ENCODE results near the gene CD36.

Gene CD36

DNA sequence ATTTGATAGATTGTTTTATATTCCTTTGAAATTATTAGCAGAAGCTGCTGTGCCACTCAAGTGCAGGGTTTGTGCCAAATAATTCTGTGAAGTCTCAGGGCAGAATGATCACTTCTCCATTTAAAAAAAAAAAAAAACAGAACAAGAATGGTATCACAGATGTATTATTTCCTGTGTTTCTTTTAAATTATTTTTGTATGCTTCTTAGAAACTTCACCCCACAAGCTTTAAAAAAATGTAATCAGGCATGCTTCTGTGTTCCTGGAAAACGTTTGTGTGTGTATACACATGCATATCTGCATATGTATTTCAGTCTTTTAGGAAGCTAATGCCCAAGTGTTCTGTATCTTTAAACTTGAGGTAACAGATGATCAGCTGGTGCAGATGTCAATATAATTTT is 6.3 kb upstream of the CD36 start:
- TF ChIP-seq, protein P1, sequence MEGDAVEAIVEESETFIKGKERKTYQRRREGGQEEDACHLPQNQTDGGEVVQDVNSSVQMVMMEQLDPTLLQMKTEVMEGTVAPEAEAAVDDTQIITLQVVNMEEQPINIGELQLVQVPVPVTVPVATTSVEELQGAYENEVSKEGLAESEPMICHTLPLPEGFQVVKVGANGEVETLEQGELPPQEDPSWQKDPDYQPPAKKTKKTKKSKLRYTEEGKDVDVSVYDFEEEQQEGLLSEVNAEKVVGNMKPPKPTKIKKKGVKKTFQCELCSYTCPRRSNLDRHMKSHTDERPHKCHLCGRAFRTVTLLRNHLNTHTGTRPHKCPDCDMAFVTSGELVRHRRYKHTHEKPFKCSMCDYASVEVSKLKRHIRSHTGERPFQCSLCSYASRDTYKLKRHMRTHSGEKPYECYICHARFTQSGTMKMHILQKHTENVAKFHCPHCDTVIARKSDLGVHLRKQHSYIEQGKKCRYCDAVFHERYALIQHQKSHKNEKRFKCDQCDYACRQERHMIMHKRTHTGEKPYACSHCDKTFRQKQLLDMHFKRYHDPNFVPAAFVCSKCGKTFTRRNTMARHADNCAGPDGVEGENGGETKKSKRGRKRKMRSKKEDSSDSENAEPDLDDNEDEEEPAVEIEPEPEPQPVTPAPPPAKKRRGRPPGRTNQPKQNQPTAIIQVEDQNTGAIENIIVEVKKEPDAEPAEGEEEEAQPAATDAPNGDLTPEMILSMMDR (IDR thresholded peaks at IDR 0.05; ENCODE audit: low read depth, low read length, missing control alignments) = no peak
- H3K4me3 ChIP-seq (ENCODE audit: low read depth, low read length) = no peak overlapping the region
- DNase-seq (ENCODE audit: low read depth) = no peak

DNA sequence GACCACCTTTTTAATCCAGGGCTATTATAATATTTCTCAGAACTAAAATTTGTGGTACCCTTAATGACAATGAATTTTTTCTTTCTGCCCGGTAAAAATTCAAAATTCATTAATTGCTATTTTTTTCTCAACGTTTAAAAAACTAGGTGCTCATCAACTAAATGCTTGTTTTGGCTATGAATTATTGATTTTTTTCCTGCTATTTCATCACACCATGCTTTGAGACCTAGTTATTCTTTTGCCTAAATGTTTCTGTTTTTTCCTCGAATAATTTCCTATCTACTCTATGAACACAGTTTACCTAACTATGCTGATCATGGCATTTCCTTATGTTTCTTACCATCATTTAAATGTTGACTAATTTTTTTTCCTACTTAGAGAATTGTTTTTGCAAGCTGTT is 5.6 kb upstream of the CD36 start:
- H3K4me3 ChIP-seq (ENCODE audit: low read depth, low read length) = no peak overlapping the region
- no peak for DNase-seq (ENCODE audit: low read depth)
- TF ChIP-seq, protein P1 (IDR thresholded peaks at IDR 0.05; ENCODE audit: low read depth, low read length, missing control alignments) = no peak

- DNase-seq (ENCODE audit: low read depth) = no peak
- TF ChIP-seq, protein P1 (IDR thresholded peaks at IDR 0.05; ENCODE audit: low read depth, low read length, missing control alignments) = no peak
- H3K4me3 ChIP-seq (ENCODE audit: low read depth, low read length) = no peak overlapping the region
Measured at GRCh38 chr7:80634505-80634904, 3.9 kb upstream of the CD36 start.

DNA sequence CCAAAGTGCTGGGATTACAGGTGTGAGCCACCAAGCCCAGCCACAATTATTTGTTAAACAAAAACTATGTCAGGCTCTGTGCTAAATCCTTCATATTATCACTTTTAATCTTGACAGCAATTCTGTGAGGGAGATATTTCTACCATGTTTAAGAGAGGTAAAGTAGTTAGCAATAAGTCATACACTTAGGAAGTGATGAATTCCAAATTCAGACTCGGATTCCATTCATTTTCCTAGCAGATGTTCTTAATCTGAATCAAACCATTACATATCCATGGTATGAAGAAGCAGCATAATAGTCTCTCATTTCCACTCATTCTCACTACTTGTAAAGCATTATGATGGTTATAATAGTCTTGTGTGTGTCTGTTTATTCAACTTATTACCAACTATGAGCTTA is 2.9 kb upstream of the CD36 start:
- DNase-seq (ENCODE audit: low read depth) = no peak
- TF ChIP-seq, protein P1 (IDR thresholded peaks at IDR 0.05; ENCODE audit: low read depth, low read length, missing control alignments) = no peak
- H3K4me3 ChIP-seq (ENCODE audit: low read depth, low read length) = no peak overlapping the region

- no peak overlapping the region for H3K4me3 ChIP-seq (ENCODE audit: low read depth, low read length)
- TF ChIP-seq, protein P1 (IDR thresholded peaks at IDR 0.05; ENCODE audit: low read depth, low read length, missing control alignments) = no peak
- DNase-seq (ENCODE audit: low read depth) = no peak
Measured at GRCh38 chr7:80635998-80636397, 2.4 kb upstream of the CD36 start.

DNA sequence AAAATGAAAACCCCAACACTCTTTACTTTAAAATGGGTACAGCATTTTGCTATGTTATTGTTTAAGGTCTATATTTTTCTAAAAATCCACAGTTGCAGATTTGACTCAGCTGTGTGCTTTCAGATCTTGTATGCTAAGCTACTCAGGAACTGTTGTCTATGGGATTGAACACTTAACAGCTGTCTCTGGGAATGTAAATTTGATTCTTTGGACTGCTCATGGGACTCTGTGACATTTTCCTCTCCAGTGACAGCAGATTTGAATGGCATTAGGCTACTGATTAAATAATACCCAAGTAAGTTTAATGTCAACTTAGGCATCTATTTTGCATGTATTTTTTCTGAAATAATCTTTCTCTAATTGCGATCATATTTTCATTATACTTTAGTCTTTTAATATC is 1.7 kb upstream of the CD36 start:
- H3K4me3 ChIP-seq (ENCODE audit: low read depth, low read length) = no peak overlapping the region
- DNase-seq (ENCODE audit: low read depth) = no peak
- TF ChIP-seq, protein P1 (IDR thresholded peaks at IDR 0.05; ENCODE audit: low read depth, low read length, missing control alignments) = no peak

DNA sequence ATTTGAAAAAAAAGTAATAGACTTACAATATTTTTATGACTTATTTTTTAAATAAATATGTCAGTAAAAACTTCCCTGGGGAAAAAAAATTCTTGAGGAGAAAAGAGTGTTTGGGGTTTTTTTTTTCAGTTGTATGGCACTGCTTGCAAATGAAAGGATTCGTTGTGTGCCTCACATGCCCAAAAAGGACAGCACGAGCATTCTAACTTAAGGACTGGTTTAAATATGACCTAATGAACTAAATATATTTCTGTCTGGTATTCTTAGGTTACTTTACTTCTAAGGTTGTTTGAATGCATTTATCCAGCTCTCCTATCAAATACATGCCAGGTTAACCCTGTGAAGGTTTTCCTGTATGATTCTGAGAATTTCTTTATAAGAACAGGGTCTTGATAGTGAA is 988 bp upstream of the CD36 start:
- no peak for DNase-seq (ENCODE audit: low read depth)
- TF ChIP-seq, protein P1 (IDR thresholded peaks at IDR 0.05; ENCODE audit: low read depth, low read length, missing control alignments) = no peak
- no peak overlapping the region for H3K4me3 ChIP-seq (ENCODE audit: low read depth, low read length)

All from GM12864 (cell line).